Mesendoderm (in vitro differentiated cells): ENCODE data around the gene DENND1A.

Experiments used
- DNase-seq: peaks from one replicate; pipeline ENCODE4 v3.0.0; 2013
- H2AK5ac ChIP-seq: 2 replicates; pipeline ENCODE4 v1.6.1; 2013; ENCODE audit warnings: low read length, inconsistent platforms
- H2BK120ac ChIP-seq: 2 replicates; pipeline ENCODE4 v1.6.1; 2013; ENCODE audit warnings: low read depth, mild to moderate bottlenecking, low read length, moderate library complexity, mixed read lengths
- H2BK15ac ChIP-seq: replicated peaks from 2 replicates; pipeline ENCODE4 v1.6.1; 2013; ENCODE audit warnings: low read depth, mild to moderate bottlenecking, moderate library complexity
- H2BK5ac ChIP-seq: 2 replicates; pipeline ENCODE4 v1.6.1; 2013; ENCODE audit warnings: low read length, inconsistent platforms
- H3K18ac ChIP-seq: 2 replicates; pipeline ENCODE4 v1.6.1; 2013; ENCODE audit warnings: mild to moderate bottlenecking, low read length, mixed read lengths
- H3K23ac ChIP-seq: one replicate; pipeline ENCODE4 v1.6.1; 2013; ENCODE audit warnings: low read length
- H3K27ac ChIP-seq: 2 replicates; pipeline ENCODE4 v1.5.1; 2013; ENCODE audit warnings: low read depth, mild to moderate bottlenecking, inconsistent platforms, low read length, moderate library complexity
- H3K27me3 ChIP-seq: 2 replicates; pipeline ENCODE4 v1.6.1; 2013; ENCODE audit warnings: low read length, control low read depth, mild to moderate bottlenecking, inconsistent platforms; ENCODE audit not compliant: insufficient read depth, poor library complexity
- H3K36me3 ChIP-seq: 2 replicates; pipeline ENCODE4 v1.6.1; 2013; ENCODE audit warnings: low read length, inconsistent platforms; ENCODE audit not compliant: control insufficient read depth, insufficient read depth
- H3K4ac ChIP-seq: one replicate; pipeline ENCODE4 v1.6.1; 2013; ENCODE audit warnings: low read depth, mild to moderate bottlenecking, low read length, moderate library complexity
- H3K4me1 ChIP-seq: 2 replicates; pipeline ENCODE4 v1.6.1; 2013; ENCODE audit warnings: low read depth, low read length, inconsistent platforms; ENCODE audit not compliant: control insufficient read depth
- H3K4me2 ChIP-seq: 2 replicates; pipeline ENCODE4 v1.6.1; 2013; ENCODE audit warnings: low read length
- H3K4me3 ChIP-seq: 2 replicates; pipeline ENCODE4 v1.5.1; 2013; ENCODE audit warnings: mild to moderate bottlenecking, low read length
- H3K56ac ChIP-seq: one replicate; pipeline ENCODE4 v1.6.1; 2013; ENCODE audit warnings: low read length
- H3K79me1 ChIP-seq: 2 replicates; pipeline ENCODE4 v1.6.1; 2013; ENCODE audit warnings: low read length, inconsistent platforms
- H3K79me2 ChIP-seq: 2 replicates; pipeline ENCODE4 v1.6.1; 2013; ENCODE audit warnings: mild to moderate bottlenecking, low read length; ENCODE audit not compliant: control insufficient read depth, insufficient read depth
- H3K9ac ChIP-seq: 2 replicates; pipeline ENCODE4 v1.6.1; 2013; ENCODE audit warnings: low read length, inconsistent platforms
- H4K5ac ChIP-seq: one replicate; pipeline ENCODE4 v1.6.1; 2013; ENCODE audit warnings: low read length
- H4K8ac ChIP-seq: one replicate; pipeline ENCODE4 v1.6.1; 2013; ENCODE audit warnings: low read depth, mild to moderate bottlenecking, control low read depth, low read length, moderate library complexity
- WGBS: extraction: QIAGEN DNeasy Blood & Tissue Kit; methylation state at CpG from one replicate; pipeline ENCODE4 v1.1.7; 2013; ENCODE audit warnings: low lambda C conversion rate, missing lambda C conversion rate; ENCODE audit not compliant: insufficient coverage; ENCODE audit errors: extremely low coverage; 5-methylcytosine and 5-hydroxymethylcytosine counted together

Gene DENND1A

DNA sequence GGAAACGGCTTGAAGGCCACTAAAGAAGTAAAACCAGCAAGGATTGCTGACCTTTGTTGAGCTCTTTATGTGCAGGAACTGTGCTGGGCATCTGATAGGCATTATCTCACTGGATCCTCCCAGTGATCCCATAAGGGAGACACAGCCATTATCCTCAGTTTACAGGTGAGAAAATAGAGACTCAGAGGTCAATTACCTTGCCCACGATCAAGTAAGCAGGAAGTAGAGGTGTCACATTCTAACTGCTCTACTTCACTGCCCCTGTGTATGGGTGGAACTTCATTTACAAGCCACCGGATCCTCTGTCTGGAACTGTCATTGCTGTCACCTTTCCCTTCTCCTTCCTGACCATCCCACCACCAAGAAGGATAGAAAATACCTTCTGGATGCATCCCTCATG is 325.1 kb downstream of the DENND1A start:
- no peak overlapping the region for H2AK5ac ChIP-seq
- peak; percentile 19 for DNase-seq
- H2BK5ac ChIP-seq, result no peak overlapping the region
- no peak overlapping the region for H3K4me2 ChIP-seq
- no peak overlapping the region for H3K27ac ChIP-seq
- H2BK15ac ChIP-seq, result no peak overlapping the region
- WGBS, result no CpG with 5 or more reads among the region's 3 CpGs
- no peak overlapping the region for H3K18ac ChIP-seq
- no peaks in the 10 kb centered on the region for H3K36me3 ChIP-seq
- H3K4me3 ChIP-seq, result no peak overlapping the region
- no peaks in the 10 kb centered on the region for H3K79me2 ChIP-seq
- H3K27me3 ChIP-seq, result no peaks in the 10 kb centered on the region
- H3K9ac ChIP-seq, result no peak overlapping the region
- no peak overlapping the region for H3K4ac ChIP-seq
- H3K23ac ChIP-seq, result no peak overlapping the region
- no peak overlapping the region for H2BK120ac ChIP-seq
- H3K79me1 ChIP-seq, result no peaks in the 10 kb centered on the region
- H3K56ac ChIP-seq, result no peak overlapping the region
- H4K8ac ChIP-seq, result no peak overlapping the region
- no peaks in the 10 kb centered on the region for H3K4me1 ChIP-seq
- H4K5ac ChIP-seq, result no peak overlapping the region

DNA sequence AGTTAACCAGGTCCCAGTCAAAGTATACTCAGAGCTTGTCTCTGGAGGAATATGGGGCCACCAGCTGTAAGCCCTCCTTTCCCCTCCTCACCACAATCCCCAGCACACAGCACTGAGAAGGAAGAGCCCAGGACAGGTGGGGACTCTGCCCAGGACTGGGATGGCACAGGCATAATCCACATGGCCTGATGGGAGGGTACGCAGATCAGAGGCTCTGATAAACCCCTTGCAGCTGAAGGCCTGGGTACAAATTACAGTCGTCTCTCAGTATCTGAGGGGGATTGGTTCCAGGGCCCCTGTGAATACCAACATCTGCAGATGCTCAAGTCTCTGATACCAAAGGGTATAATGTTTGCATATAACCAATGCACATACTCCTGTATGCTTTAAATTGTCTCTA is 328.1 kb downstream of the DENND1A start:
- H3K79me2 ChIP-seq, result no peaks in the 10 kb centered on the region
- H2BK15ac ChIP-seq, result no peak overlapping the region
- no peak overlapping the region for H2BK120ac ChIP-seq
- no peaks in the 10 kb centered on the region for H3K79me1 ChIP-seq
- H2AK5ac ChIP-seq, result no peak overlapping the region
- DNase-seq, result no peak
- no peak overlapping the region for H3K56ac ChIP-seq
- no peaks in the 10 kb centered on the region for H3K27me3 ChIP-seq
- peaks cover 2% of the 10 kb centered on the region for H3K4me1 ChIP-seq
- no peak overlapping the region for H3K4me3 ChIP-seq
- no peak overlapping the region for H3K18ac ChIP-seq
- H3K4me2 ChIP-seq, result no peak overlapping the region
- no peak overlapping the region for H2BK5ac ChIP-seq
- no peak overlapping the region for H4K5ac ChIP-seq
- H3K9ac ChIP-seq, result no peak overlapping the region
- no peak overlapping the region for H3K23ac ChIP-seq
- H3K4ac ChIP-seq, result no peak overlapping the region
- H4K8ac ChIP-seq, result no peak overlapping the region
- H3K36me3 ChIP-seq, result no peaks in the 10 kb centered on the region
- no CpG with 5 or more reads among the region's 2 CpGs for WGBS
- no peak overlapping the region for H3K27ac ChIP-seq

DNA sequence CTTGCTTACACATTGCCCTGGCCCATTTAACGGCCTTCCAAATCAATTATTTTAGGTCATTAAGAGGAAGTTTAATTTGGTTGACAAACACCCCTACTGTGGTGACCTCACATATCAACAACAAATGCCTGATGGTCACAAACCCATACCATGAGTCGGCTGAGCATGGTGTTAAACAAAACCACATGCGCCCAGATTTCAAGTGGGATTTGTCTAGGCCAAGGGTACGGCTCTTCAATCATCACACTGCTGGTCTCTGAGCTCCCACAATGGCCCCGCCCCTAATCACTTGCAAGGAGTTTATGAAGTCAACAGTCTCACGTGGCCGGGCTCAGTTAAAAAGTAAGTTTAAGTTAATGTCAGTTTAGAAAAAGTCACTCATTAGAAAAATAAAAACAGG is 330.1 kb downstream of the DENND1A start:
- WGBS, result no CpG with 5 or more reads among the region's 7 CpGs

DNA sequence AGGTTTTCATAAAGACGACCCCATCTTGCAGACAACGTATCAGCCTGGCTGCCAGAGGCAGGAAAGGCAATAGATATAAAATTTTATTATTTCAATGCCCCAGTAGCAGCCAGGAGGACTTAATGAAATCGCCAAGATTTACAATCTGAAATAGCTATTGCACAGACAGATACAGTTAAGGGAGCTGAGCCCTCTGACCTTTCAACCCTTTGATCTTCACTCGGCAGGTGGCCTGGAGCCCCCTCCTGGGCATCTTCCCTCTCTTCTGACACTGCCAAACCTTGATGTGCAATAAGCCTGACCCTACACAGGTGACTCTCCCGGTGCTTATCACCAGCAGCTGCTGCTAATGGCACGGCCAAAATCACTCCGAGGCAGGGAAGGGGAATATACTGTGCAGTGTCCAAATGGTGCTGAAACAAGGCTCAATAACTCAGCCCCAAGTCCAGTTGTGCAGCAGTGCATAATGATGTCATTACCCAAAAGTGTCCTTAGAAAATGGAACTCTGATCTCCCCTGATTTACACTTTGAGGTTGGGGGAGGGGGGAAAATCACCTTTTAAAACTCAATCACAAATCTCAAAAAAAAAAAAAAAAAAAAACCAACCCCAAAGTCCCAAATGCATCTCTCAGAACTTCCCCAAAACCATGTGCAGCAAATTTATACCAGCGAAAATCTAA is 331.9 kb downstream of the DENND1A start:
- Histone ChIP-seq H3K79me2 (no peaks in the 10 kb centered on the region), H2BK120ac (no peak overlapping the region), H3K56ac (no peak overlapping the region), H3K9ac (no peak overlapping the region), H3K4me1 (peaks cover 2% of the 10 kb centered on the region), H3K4me2 (no peak overlapping the region), H3K18ac (no peak overlapping the region), H3K4me3 (no peak overlapping the region), H3K27ac (no peak overlapping the region), H2BK5ac (no peak overlapping the region), H3K4ac (no peak overlapping the region), H2BK15ac (no peak overlapping the region), H4K5ac (no peak overlapping the region), H3K23ac (no peak overlapping the region), H2AK5ac (no peak overlapping the region), H3K36me3 (no peaks in the 10 kb centered on the region), H4K8ac (no peak overlapping the region), H3K27me3 (no peaks in the 10 kb centered on the region), H3K79me1 (no peaks in the 10 kb centered on the region)
- no CpG with 5 or more reads among the region's 8 CpGs for WGBS
- DNase-seq, result no peak

More for the DNA sequence above, 330.1 kb downstream of the DENND1A start:
- no peak overlapping the region for H2BK5ac ChIP-seq
- H3K36me3 ChIP-seq, result no peaks in the 10 kb centered on the region
- H3K9ac ChIP-seq, result no peak overlapping the region
- H2BK120ac ChIP-seq, result no peak overlapping the region
- H3K4me2 ChIP-seq, result no peak overlapping the region
- H4K8ac ChIP-seq, result no peak overlapping the region
- H3K27ac ChIP-seq, result no peak overlapping the region
- no peak overlapping the region for H2AK5ac ChIP-seq
- DNase-seq, result no peak
- H3K79me1 ChIP-seq, result no peaks in the 10 kb centered on the region
- no peaks in the 10 kb centered on the region for H3K79me2 ChIP-seq
- H3K4me1 ChIP-seq, result peaks cover 2% of the 10 kb centered on the region
- no peak overlapping the region for H2BK15ac ChIP-seq
- no peak overlapping the region for H3K56ac ChIP-seq
- no peak overlapping the region for H3K4me3 ChIP-seq
- no peak overlapping the region for H3K4ac ChIP-seq
- H3K18ac ChIP-seq, result no peak overlapping the region
- H4K5ac ChIP-seq, result no peak overlapping the region
- no peaks in the 10 kb centered on the region for H3K27me3 ChIP-seq
- H3K23ac ChIP-seq, result no peak overlapping the region

DNA sequence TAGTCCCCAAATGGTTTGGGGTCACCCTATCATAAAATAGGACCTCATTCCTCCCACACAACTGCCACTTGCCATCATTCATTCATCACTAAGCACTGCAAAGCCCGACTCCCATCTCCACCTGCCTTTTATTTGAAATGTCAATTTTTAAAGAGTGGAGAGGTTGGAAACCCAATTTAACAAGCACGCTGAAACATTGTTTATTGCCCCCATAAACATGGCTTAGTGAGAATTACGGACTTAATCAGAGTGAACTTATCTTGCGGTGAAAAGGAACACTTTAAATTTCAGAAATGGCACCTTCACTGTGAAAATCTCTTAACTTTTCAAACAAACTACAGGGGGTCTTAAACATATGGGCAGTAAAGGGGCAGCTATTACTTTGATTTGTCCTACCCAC is 332.9 kb downstream of the DENND1A start:
- DNase-seq, result no peak
- Histone ChIP-seq H3K4me3 (no peak overlapping the region), H2AK5ac (no peak overlapping the region), H3K36me3 (no peaks in the 10 kb centered on the region), H2BK5ac (no peak overlapping the region), H4K8ac (no peak overlapping the region), H3K79me2 (no peaks in the 10 kb centered on the region), H3K23ac (no peak overlapping the region), H3K79me1 (no peaks in the 10 kb centered on the region), H3K4ac (no peak overlapping the region), H3K27ac (no peak overlapping the region), H4K5ac (no peak overlapping the region), H3K9ac (no peak overlapping the region), H2BK120ac (no peak overlapping the region), H3K4me2 (no peak overlapping the region), H2BK15ac (no peak overlapping the region), H3K27me3 (no peaks in the 10 kb centered on the region), H3K18ac (no peak overlapping the region), H3K56ac (no peak overlapping the region), H3K4me1 (peaks cover 2% of the 10 kb centered on the region)
- WGBS, result no CpG with 5 or more reads among the region's 4 CpGs

DNA sequence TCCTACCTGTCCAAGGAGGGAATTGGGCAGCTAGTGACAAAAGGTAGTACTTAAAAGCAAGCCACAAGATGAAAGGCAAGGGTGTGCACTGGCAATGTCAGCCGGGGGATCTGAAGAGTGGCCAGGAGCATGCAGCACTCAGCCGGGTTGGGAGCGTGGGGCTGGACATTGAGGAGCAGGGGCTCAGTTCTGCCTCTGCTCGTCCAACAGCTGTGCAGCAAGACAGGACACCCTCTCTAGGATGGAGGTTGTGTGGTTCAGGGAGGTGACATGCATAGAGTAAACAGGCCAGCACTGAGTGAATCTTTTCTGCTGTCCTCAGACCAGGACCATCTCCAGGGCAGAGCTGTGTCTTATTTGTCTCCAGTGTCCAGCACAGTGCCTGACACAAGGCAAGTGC is 338.6 kb downstream of the DENND1A start:
- Histone ChIP-seq H2BK15ac (no peak overlapping the region), H4K8ac (no peak overlapping the region), H3K4ac (no peak overlapping the region), H2BK120ac (no peak overlapping the region), H3K27ac (no peak overlapping the region), H3K9ac (no peak overlapping the region), H3K79me2 (no peaks in the 10 kb centered on the region), H2AK5ac (no peak overlapping the region), H2BK5ac (no peak overlapping the region), H3K4me3 (no peak overlapping the region), H3K4me2 (no peak overlapping the region), H3K23ac (no peak overlapping the region), H3K79me1 (no peaks in the 10 kb centered on the region), H3K36me3 (no peaks in the 10 kb centered on the region), H4K5ac (no peak overlapping the region), H3K4me1 (peaks cover 1% of the 10 kb centered on the region), H3K27me3 (no peaks in the 10 kb centered on the region), H3K56ac (no peak overlapping the region), H3K18ac (no peak overlapping the region)
- DNase-seq, result no peak
- WGBS, result no CpG with 5 or more reads among the region's 4 CpGs
